A673 (cell line): ENCODE results near the gene RFK. TPM values are rescaled to one million over a fixed set of nuclear protein-coding genes. Genes with fewer than 3 reads are reported as not detected.

ENCODE experiments used
- BruUV-seq: library from RNA; stranded (reverse); fragments of 400-500 nt; replicated peaks from 2 replicates; lab custom pipeline; 2021; lab: Mats Ljungman, UMichigan
- CTCF ChIA-PET: fragments of 300-600 bp; sonication (Branson Sonifier 250); formaldehyde crosslinking; loops from one replicate; lab custom pipeline; 2022; ENCODE audit warnings: antibody characterized with exemption; lab: Charles Lee
- POLR2A ChIA-PET: fragments of 300-600 bp; sonication (Branson Sonifier 250); formaldehyde crosslinking; loops from one replicate; lab custom pipeline; 2022; ENCODE audit warnings: antibody characterized with exemption; ENCODE audit not compliant: low non-redundant PET; lab: Charles Lee
- DNase-seq: peaks from one replicate; pipeline ENCODE4 v3.0.0-alpha.2; 2015; ENCODE audit warnings: low spot score
- H3K27ac ChIP-seq: fragments of 200-600 bp; sonication (generic); 2 replicates; pipeline ENCODE4 v1.5.1; 2016; ENCODE audit warnings: mixed run types, low read depth, mild to moderate bottlenecking, mixed read lengths, antibody characterized with exemption, low read length; ENCODE audit not compliant: poor library complexity, severe bottlenecking
- H3K27me3 ChIP-seq: fragments of 200-600 bp; sonication (generic); replicated peaks from 2 replicates; pipeline ENCODE4 v1.6.1; 2017; ENCODE audit warnings: mixed run types, low read depth, mild to moderate bottlenecking, mixed read lengths, antibody characterized with exemption, low read length; ENCODE audit not compliant: insufficient read depth, poor library complexity
- H3K36me3 ChIP-seq: fragments of 200-600 bp; sonication (generic); 2 replicates; pipeline ENCODE4 v1.6.1; 2016; ENCODE audit warnings: mixed run types, mild to moderate bottlenecking, mixed read lengths, antibody characterized with exemption, low read length; ENCODE audit not compliant: insufficient read depth, poor library complexity, severe bottlenecking
- H3K4me1 ChIP-seq: fragments of 200-600 bp; sonication (generic); 2 replicates; pipeline ENCODE4 v1.6.1; 2017; ENCODE audit warnings: mixed run types, mild to moderate bottlenecking, mixed read lengths, antibody characterized with exemption, low read length; ENCODE audit not compliant: insufficient read depth, poor library complexity, severe bottlenecking
- H3K4me3 ChIP-seq: fragments of 200-600 bp; sonication (generic); 2 replicates; pipeline ENCODE4 v1.5.1; 2016; ENCODE audit warnings: low read depth, mixed run types, mild to moderate bottlenecking, mixed read lengths, low read length; ENCODE audit not compliant: poor library complexity, severe bottlenecking
- H3K9me3 ChIP-seq: fragments of 200-600 bp; sonication (generic); 2 replicates; pipeline ENCODE4 v1.6.1; 2016; ENCODE audit warnings: mixed run types, low read depth, mild to moderate bottlenecking, mixed read lengths, antibody characterized with exemption, low read length; ENCODE audit not compliant: poor library complexity, severe bottlenecking
- CTCF ChIP-seq: fragments of 300-800, 200-600 bp; sonication (generic); conservative IDR thresholded peaks from 2 replicates; pipeline ENCODE4 v1.5.1; 2017; ENCODE audit warnings: low read depth, mild to moderate bottlenecking, antibody characterized with exemption, low read length, moderate library complexity, mixed read lengths
- EZH2 ChIP-seq: fragments of 200-600 bp; sonication (generic); IDR thresholded peaks from 2 replicates; pipeline ENCODE4 v1.6.1; 2017; ENCODE audit warnings: borderline replicate concordance, low read depth, mild to moderate bottlenecking, mixed read lengths, antibody characterized with exemption, low read length; ENCODE audit not compliant: poor library complexity, severe bottlenecking
- intact Hi-C: fragments of 100-400 bp; cut with micrococcal nuclease; formaldehyde crosslinking; loops from one replicate; pipeline ENCODE4 v1.10.0; 2022; ENCODE audit not compliant: unreplicated experiment
- total RNA-seq: library from RNA; stranded (reverse); gene quantifications from 2 replicates; pipeline ENCODE4 v1.2.3, GENCODE V29; 2021

Gene RFK
- total RNA-seq, 1 experiment from 2014 or later: 22.1 TPM

- Histone ChIP-seq H3K9me3 (no peaks in the 10 kb centered on the region), H3K4me1 (no peaks in the 10 kb centered on the region), H3K4me3 (no peak overlapping the region), H3K27ac (no peak overlapping the region), H3K36me3 (no peaks in the 10 kb centered on the region), H3K27me3 (no peaks in the 10 kb centered on the region)
- no peak for DNase-seq
- TF ChIP-seq CTCF (no peak), EZH2 (no peak)
- ChIA-PET CTCF (no interaction called here), POLR2A (no interaction called here)
- intact Hi-C loops: no loop called here
- BruUV-seq: no TSS peak
Measured at GRCh38 chr9:76433406-76433805, 39.2 kb upstream of the RFK start.

GRCh38 chr9:76431601-76432000 lies 37.4 kb upstream of the RFK start:
- no peak overlapping the region for H3K4me3 ChIP-seq
- no peak overlapping the region for H3K27ac ChIP-seq
- TF ChIP-seq CTCF (no peak), EZH2 (no peak)
- POLR2A ChIA-PET: no interaction called here
- DNase-seq: no peak
- H3K27me3 ChIP-seq: no peaks in the 10 kb centered on the region
- intact Hi-C loops: no loop called here
- CTCF ChIA-PET: no interaction called here
- no peaks in the 10 kb centered on the region for H3K36me3 ChIP-seq
- no peaks in the 10 kb centered on the region for H3K9me3 ChIP-seq
- no peaks in the 10 kb centered on the region for H3K4me1 ChIP-seq
- BruUV-seq: no TSS peak

GRCh38 chr9:76426807-76427419 lies 32.7 kb upstream of the RFK start:
- no peaks in the 10 kb centered on the region for H3K27me3 ChIP-seq
- H3K4me1 ChIP-seq: no peaks in the 10 kb centered on the region
- CTCF ChIA-PET: no interaction called here
- no peak overlapping the region for H3K27ac ChIP-seq
- POLR2A ChIA-PET: no interaction called here
- TF ChIP-seq CTCF: no peak
- no peak for TF ChIP-seq EZH2
- no peak for DNase-seq
- H3K9me3 ChIP-seq: no peaks in the 10 kb centered on the region
- intact Hi-C loops: no loop called here
- no TSS peak for BruUV-seq
- H3K4me3 ChIP-seq: no peak overlapping the region
- H3K36me3 ChIP-seq: no peaks in the 10 kb centered on the region
